Tibial nerve (tissue), 4 donors: ENCODE results near the gene DNTTIP2. TPM values are rescaled to one million over a fixed set of nuclear protein-coding genes. Genes with fewer than 3 reads are reported as not detected.
"Not testable (repeated sequence)": the region's sequence is repeated elsewhere in the genome, so short reads cannot be mapped to it uniquely, and the experiment has no call there.

ENCODE experiments used
- DNase-seq, 2 donors: peaks; one replicate each; pipeline ENCODE4 v3.0.0-alpha.2; 2019; ENCODE audit warnings: low spot score in 2 of 2
- H3K27ac ChIP-seq, 4 donors: fragments of 200-600 bp; sonication (generic) in 3 of 4; one replicate each; pipeline ENCODE4 v1.5.1; 2017 to 2019; ENCODE audit warnings: mild to moderate bottlenecking in 1 of 4
- H3K27me3 ChIP-seq, 2 donors: fragments of 200-600 bp; sonication (generic) in 1 of 2; one replicate each; pipeline versions ENCODE4 v1.5.1 to v1.6.0; 2017 to 2019
- H3K36me3 ChIP-seq, 3 donors: fragments of 200-600 bp; sonication (generic); one replicate each; pipeline ENCODE4 v1.5.1; 2018 to 2019
- H3K4me1 ChIP-seq, 4 donors: fragments of 200-600 bp; sonication (generic) in 3 of 4; one replicate each; pipeline ENCODE4 v1.5.1; 2017 to 2019
- H3K4me3 ChIP-seq, 4 donors: fragments of 200-600 bp; sonication (generic) in 3 of 4; one replicate each; pipeline ENCODE4 v1.5.1; 2017 to 2019; ENCODE audit warnings: mild to moderate bottlenecking in 1 of 4, moderate library complexity in 1 of 4
- H3K9me3 ChIP-seq, 4 donors: fragments of 200-600 bp; sonication (generic) in 3 of 4; one replicate each; pipeline ENCODE4 v1.5.1; 2017 to 2019
- CTCF ChIP-seq, 5 experiments: fragments of 200-600 bp in 3 of 5; fragments of 450-650 bp in 2 of 5; sonication (generic) in 3 of 5; IDR thresholded peaks; one replicate each; pipeline ENCODE4 v1.5.1; 2016 to 2019; ENCODE audit warnings: antibody characterized with exemption in 5 of 5, mild to moderate bottlenecking in 3 of 5, moderate library complexity in 2 of 5
- EP300 ChIP-seq, 2 donors: sonication (generic); formaldehyde crosslinking; IDR thresholded peaks; one replicate each; pipeline ENCODE4 v1.6.1; 2017; ENCODE audit warnings: antibody characterized with exemption in 2 of 2, mild to moderate bottlenecking in 1 of 2
- POLR2A ChIP-seq, 2 donors: fragments of 450-650 bp; IDR thresholded peaks; one replicate each; pipeline ENCODE4 v1.6.1; 2017; ENCODE audit warnings: antibody characterized with exemption in 2 of 2, mild to moderate bottlenecking in 2 of 2, moderate library complexity in 2 of 2
- WGBS, 2 donors: methylation state at CpG; one replicate each; pipeline ENCODE4 v1.1.5; 2018; 5-methylcytosine and 5-hydroxymethylcytosine counted together
- total RNA-seq, 4 donors: library from RNA; depleted of rRNA; stranded (reverse); fragments of >200 nt; gene quantifications; one replicate each; pipeline ENCODE4 v1.1.0, GENCODE V29; 2016

Gene DNTTIP2
- total RNA-seq, 4 donors from 2014 or later: 11.8 to 36.5 (median 21.3) TPM

GRCh38 chr1:93841771-93842170 is 37.2 kb downstream of the DNTTIP2 start:
- WGBS, 2 donors: 98 to 99% methylated on average over 3 of the region's 3 CpGs
- TF ChIP-seq EP300 (IDR thresholded peaks at IDR 0.05): no peak
- TF ChIP-seq CTCF (IDR thresholded peaks at IDR 0.05): no peak
- TF ChIP-seq POLR2A (IDR thresholded peaks at IDR 0.05): no peak
- DNase-seq: no peak
- Histone ChIP-seq H3K27ac (no peak overlapping the region), H3K4me3 (no peak overlapping the region), H3K36me3 (no peaks in the 10 kb centered on the region), H3K4me1 (peaks cover 0 to 32% (median 16%) of the 10 kb centered on the region in 4 donors), H3K27me3 (no peaks in the 10 kb centered on the region), H3K9me3 (no peaks in the 10 kb centered on the region)

- no peak overlapping the region for H3K4me3 ChIP-seq
- no peak overlapping the region for H3K27ac ChIP-seq
- no peak for DNase-seq
- H3K36me3 ChIP-seq: no peaks in the 10 kb centered on the region
- no peaks in the 10 kb centered on the region for H3K27me3 ChIP-seq
- no peak for TF ChIP-seq EP300 (IDR thresholded peaks at IDR 0.05)
- TF ChIP-seq POLR2A (IDR thresholded peaks at IDR 0.05): no peak
- no peak for TF ChIP-seq CTCF (IDR thresholded peaks at IDR 0.05)
- no peaks in the 10 kb centered on the region for H3K9me3 ChIP-seq
- WGBS, 2 donors: 88 to 90% methylated on average over 4 of the region's 4 CpGs
- peaks cover 0 to 32% (median 16%) of the 10 kb centered on the region in 4 donors for H3K4me1 ChIP-seq
These were observed 38.0 kb downstream of the DNTTIP2 start for GRCh38 chr1:93840956-93841482.

GRCh38 chr1:93839753-93840152 is 39.3 kb downstream of the DNTTIP2 start:
- Histone ChIP-seq H3K27me3 (no peaks in the 10 kb centered on the region), H3K36me3 (no peaks in the 10 kb centered on the region), H3K27ac (no peak overlapping the region), H3K9me3 (no peaks in the 10 kb centered on the region), H3K4me3 (no peak overlapping the region), H3K4me1 (peaks cover 0 to 19% (median 8%) of the 10 kb centered on the region in 4 donors)
- no peak for DNase-seq
- TF ChIP-seq CTCF (IDR thresholded peaks at IDR 0.05) (no peak), EP300 (IDR thresholded peaks at IDR 0.05) (no peak), POLR2A (IDR thresholded peaks at IDR 0.05) (no peak)
- WGBS, 2 donors: 78 to 80% methylated on average over 2 of the region's 2 CpGs

- no peak overlapping the region for H3K4me3 ChIP-seq
- H3K27me3 ChIP-seq: no peaks in the 10 kb centered on the region
- TF ChIP-seq CTCF (IDR thresholded peaks at IDR 0.05) (no peak), POLR2A (IDR thresholded peaks at IDR 0.05) (no peak), EP300 (IDR thresholded peaks at IDR 0.05) (no peak)
- peaks cover 0 to 15% (median 6%) of the 10 kb centered on the region in 4 donors for H3K4me1 ChIP-seq
- no peak overlapping the region for H3K27ac ChIP-seq
- DNase-seq: no peak
- 30 to 33% methylated on average over 1 of the region's 1 CpG for WGBS, 2 donors
- no peaks in the 10 kb centered on the region for H3K36me3 ChIP-seq
- no peaks in the 10 kb centered on the region for H3K9me3 ChIP-seq
These were observed 39.7 kb downstream of the DNTTIP2 start for GRCh38 chr1:93839307-93839706.

GRCh38 chr1:93837961-93838360 is 41.0 kb downstream of the DNTTIP2 start:
- Histone ChIP-seq H3K27me3 (no peaks in the 10 kb centered on the region), H3K36me3 (no peaks in the 10 kb centered on the region), H3K9me3 (peaks cover 0 to 6% (median 0%) of the 10 kb centered on the region in 4 donors), H3K4me3 (no peak overlapping the region), H3K27ac (no peak overlapping the region), H3K4me1 (peaks cover 0 to 5% (median under 1%) of the 10 kb centered on the region in 4 donors)
- TF ChIP-seq POLR2A (IDR thresholded peaks at IDR 0.05) (no peak), EP300 (IDR thresholded peaks at IDR 0.05) (no peak), CTCF (IDR thresholded peaks at IDR 0.05) (no peak)
- DNase-seq: no peak
- 90 to 91% methylated on average over 3 of the region's 3 CpGs for WGBS, 2 donors

GRCh38 chr1:93833293-93833692 is 45.7 kb downstream of the DNTTIP2 start:
- not testable (repeated sequence) for H3K36me3 ChIP-seq, H3K4me1 ChIP-seq, DNase-seq, H3K27ac ChIP-seq, H3K4me3 ChIP-seq, H3K9me3 ChIP-seq, H3K27me3 ChIP-seq
- WGBS, 2 donors: 97 to 100% methylated on average over 3 of the region's 3 CpGs
